BLaER1 (cell line): ENCODE results near the gene NUBPL.

Experiments
- H3K27ac ChIP-seq: shearing (Covaris generic); formaldehyde crosslinking; 2 replicates; pipeline ENCODE4 v1.8.1; 2022
- H3K27me3 ChIP-seq: shearing (Covaris generic); formaldehyde crosslinking; 2 replicates; pipeline ENCODE4 v1.8.1; 2022
- H3K36me3 ChIP-seq: shearing (Covaris generic); formaldehyde crosslinking; 2 replicates; pipeline ENCODE4 v1.8.1; 2022
- H3K4me1 ChIP-seq: shearing (Covaris generic); formaldehyde crosslinking; 2 replicates; pipeline ENCODE4 v1.8.1; 2022
- H3K4me2 ChIP-seq: shearing (Covaris generic); formaldehyde crosslinking; 2 replicates; pipeline ENCODE4 v1.8.1; 2022
- H3K4me3 ChIP-seq: shearing (Covaris generic); formaldehyde crosslinking; 2 replicates; pipeline ENCODE4 v1.8.1; 2022
- H3K9ac ChIP-seq: shearing (Covaris generic); formaldehyde crosslinking; 2 replicates; pipeline ENCODE4 v1.8.1; 2022
- H3K9me3 ChIP-seq: shearing (Covaris generic); formaldehyde crosslinking; 2 replicates; pipeline ENCODE4 v1.8.1; 2022
- H4K20me1 ChIP-seq: shearing (Covaris generic); formaldehyde crosslinking; 2 replicates; pipeline ENCODE4 v1.8.1; 2022
- Cebpa-rat ChIP-seq: shearing (Covaris generic); IDR thresholded peaks from 2 replicates; pipeline ENCODE4 v1.8.1; 2022

Gene NUBPL

GRCh38 chr14:31897581-31898186 is 336.5 kb downstream of the NUBPL start:
- H3K27ac ChIP-seq = no peak overlapping the region

GRCh38 chr14:31898838-31899528 is 337.8 kb downstream of the NUBPL start:
- Histone ChIP-seq H3K36me3 (no peaks in the 10 kb centered on the region), H3K9me3 (no peaks in the 10 kb centered on the region), H3K27me3 (no peaks in the 10 kb centered on the region), H4K20me1 (no peaks in the 10 kb centered on the region), H3K9ac (no peak overlapping the region), H3K27ac (no peak overlapping the region), H3K4me2 (no peak overlapping the region), H3K4me3 (no peak overlapping the region), H3K4me1 (no peaks in the 10 kb centered on the region)
- TF ChIP-seq Cebpa-rat = no peak

More at GRCh38 chr14:31897581-31898186, 336.5 kb downstream of the NUBPL start:
- Histone ChIP-seq H3K4me1 (no peaks in the 10 kb centered on the region), H3K27me3 (no peaks in the 10 kb centered on the region), H4K20me1 (no peaks in the 10 kb centered on the region), H3K36me3 (no peaks in the 10 kb centered on the region), H3K4me3 (no peak overlapping the region), H3K4me2 (no peak overlapping the region), H3K9ac (no peak overlapping the region), H3K9me3 (no peaks in the 10 kb centered on the region)
- no peak for TF ChIP-seq Cebpa-rat

GRCh38 chr14:31902002-31902401 is 340.8 kb downstream of the NUBPL start:
- no peak overlapping the region for H3K27ac ChIP-seq
- no peak for TF ChIP-seq Cebpa-rat
- H3K4me1 ChIP-seq = no peaks in the 10 kb centered on the region
- no peaks in the 10 kb centered on the region for H4K20me1 ChIP-seq
- no peaks in the 10 kb centered on the region for H3K36me3 ChIP-seq
- no peaks in the 10 kb centered on the region for H3K27me3 ChIP-seq
- H3K9ac ChIP-seq = no peak overlapping the region
- H3K4me3 ChIP-seq = no peak overlapping the region
- H3K9me3 ChIP-seq = no peaks in the 10 kb centered on the region
- H3K4me2 ChIP-seq = no peak overlapping the region

GRCh38 chr14:31902945-31903646 is 341.9 kb downstream of the NUBPL start:
- H3K4me2 ChIP-seq = no peak overlapping the region
- no peaks in the 10 kb centered on the region for H3K27me3 ChIP-seq
- H3K27ac ChIP-seq = no peak overlapping the region
- no peak overlapping the region for H3K9ac ChIP-seq
- no peak overlapping the region for H3K4me3 ChIP-seq
- H4K20me1 ChIP-seq = no peaks in the 10 kb centered on the region
- H3K9me3 ChIP-seq = no peaks in the 10 kb centered on the region
- H3K36me3 ChIP-seq = no peaks in the 10 kb centered on the region
- no peaks in the 10 kb centered on the region for H3K4me1 ChIP-seq
- TF ChIP-seq Cebpa-rat = no peak

GRCh38 chr14:31909977-31910376 is 348.8 kb downstream of the NUBPL start:
- no peak for TF ChIP-seq Cebpa-rat
- Histone ChIP-seq H3K4me1 (no peaks in the 10 kb centered on the region), H3K36me3 (no peaks in the 10 kb centered on the region), H3K9ac (no peak overlapping the region), H3K27ac (no peak overlapping the region), H3K4me3 (no peak overlapping the region), H4K20me1 (no peaks in the 10 kb centered on the region), H3K9me3 (peaks cover 18% of the 10 kb centered on the region), H3K27me3 (no peaks in the 10 kb centered on the region), H3K4me2 (no peak overlapping the region)
